ENCODE results near the gene RAP1GAP2. TPM values are rescaled to one million over a fixed set of nuclear protein-coding genes. Genes with fewer than 3 reads are reported as not detected.
"Not testable (repeated sequence)": the region's sequence is repeated elsewhere in the genome, so short reads cannot be mapped to it uniquely, and the experiment has no call there.

The RAP1GAP2 gene
- polyA plus RNA-seq, 1 donor from 2014 or later, result 3.9 TPM

DNA sequence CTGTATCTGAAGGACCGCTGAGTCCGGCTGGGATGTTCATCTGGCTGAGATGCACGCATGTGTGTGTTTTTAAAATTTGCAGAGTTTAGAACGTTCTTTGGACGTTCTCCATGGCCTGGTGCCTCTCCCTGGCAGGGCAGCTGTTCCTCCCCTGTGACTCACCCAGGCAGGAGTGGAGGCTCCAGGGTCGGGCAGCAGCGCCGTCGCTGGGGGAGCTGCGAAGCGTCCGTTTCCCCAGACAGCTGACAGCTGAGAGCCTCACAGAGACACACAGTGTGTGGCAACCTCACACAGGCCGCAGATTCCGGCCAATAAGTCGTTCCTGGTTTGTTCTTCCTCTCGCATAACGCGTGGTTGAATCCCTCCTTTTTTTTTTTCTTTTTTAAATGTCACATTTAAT is 186.6 kb downstream of the RAP1GAP2 start:
- H3K4me3 Mint-ChIP-seq, result no peak overlapping the region
- H3K9me3 Mint-ChIP-seq, result no peaks in the 10 kb centered on the region
- no peaks in the 10 kb centered on the region for H3K27me3 Mint-ChIP-seq
- peaks cover 5% of the 10 kb centered on the region for H3K36me3 Mint-ChIP-seq
- H3K27ac Mint-ChIP-seq, result no peak overlapping the region
- H3K4me1 Mint-ChIP-seq, result no peaks in the 10 kb centered on the region

DNA sequence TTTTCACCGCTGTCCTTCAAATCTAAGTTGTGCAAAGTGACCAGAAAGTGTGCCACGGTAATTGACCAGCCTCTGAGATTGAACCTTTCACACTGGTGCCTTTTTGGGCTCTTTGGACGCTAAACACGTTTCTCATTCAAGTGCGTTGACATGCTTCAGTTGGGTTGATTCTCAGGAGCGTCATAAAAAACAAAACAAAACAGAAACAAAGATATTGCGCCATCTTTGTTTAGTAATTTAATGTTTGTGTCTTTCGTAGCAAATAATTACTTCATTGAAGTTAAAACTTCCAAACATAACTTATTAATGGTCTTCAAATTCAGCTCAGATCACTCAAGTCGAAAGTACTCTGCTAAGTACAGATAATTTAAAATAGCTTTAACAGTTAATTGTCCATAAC is 187.0 kb downstream of the RAP1GAP2 start:
- H3K4me3 Mint-ChIP-seq, result no peak overlapping the region
- H3K9me3 Mint-ChIP-seq, result no peaks in the 10 kb centered on the region
- H3K4me1 Mint-ChIP-seq, result no peaks in the 10 kb centered on the region
- H3K36me3 Mint-ChIP-seq, result peaks cover 5% of the 10 kb centered on the region
- H3K27me3 Mint-ChIP-seq, result no peaks in the 10 kb centered on the region
- H3K27ac Mint-ChIP-seq, result no peak overlapping the region

DNA sequence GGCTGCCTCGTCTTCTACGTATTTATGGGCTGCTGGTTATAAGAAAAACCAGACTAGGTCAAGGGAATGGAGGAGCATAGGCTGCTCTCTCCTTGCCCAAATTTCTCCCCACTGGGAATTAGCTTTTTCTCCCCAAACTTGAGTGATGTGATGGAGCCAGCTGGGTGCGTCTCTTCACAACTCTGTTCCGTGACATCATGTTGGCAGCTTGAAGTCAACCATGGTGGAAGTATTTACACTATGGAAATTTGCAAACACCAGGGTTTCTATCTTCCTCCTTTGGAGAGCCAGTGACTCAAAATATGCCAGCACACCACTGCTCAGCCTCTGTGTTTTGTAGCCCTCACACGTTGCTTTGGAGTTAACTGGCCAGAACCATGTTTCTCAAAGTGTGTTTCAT is 189.1 kb downstream of the RAP1GAP2 start:
- peak overlapping the region in 1 of 3 donors; percentile 78 for H3K27ac Mint-ChIP-seq
- H3K4me1 Mint-ChIP-seq, result no peaks in the 10 kb centered on the region
- peaks cover 9% of the 10 kb centered on the region for H3K36me3 Mint-ChIP-seq
- H3K27me3 Mint-ChIP-seq, result no peaks in the 10 kb centered on the region
- no peaks in the 10 kb centered on the region for H3K9me3 Mint-ChIP-seq
- no peak overlapping the region for H3K4me3 Mint-ChIP-seq

DNA sequence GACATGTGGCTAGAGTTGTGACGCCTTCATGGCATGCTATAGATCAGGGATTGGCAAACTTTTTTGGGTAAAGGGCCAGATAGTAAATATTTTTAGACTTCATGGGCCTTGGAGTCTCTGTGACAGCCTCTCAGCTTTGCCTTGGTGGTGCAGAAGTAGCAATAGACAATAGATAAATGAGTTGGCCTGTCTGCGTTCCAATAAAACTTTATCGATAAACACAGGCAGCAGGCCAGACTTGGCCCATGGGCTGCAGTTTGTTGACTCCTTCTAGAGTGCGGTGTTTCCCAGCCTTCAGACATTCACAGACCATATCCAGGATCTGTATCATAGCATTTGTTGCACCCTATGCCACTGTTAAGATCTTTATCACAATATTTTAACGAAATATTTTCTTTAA is 190.7 kb downstream of the RAP1GAP2 start:
- Mint-ChIP-seq H3K9me3 (no peaks in the 10 kb centered on the region), H3K4me3 (no peak overlapping the region), H3K27me3 (no peaks in the 10 kb centered on the region), H3K36me3 (peaks cover 9% of the 10 kb centered on the region), H3K4me1 (no peaks in the 10 kb centered on the region), H3K27ac (no peak overlapping the region)

DNA sequence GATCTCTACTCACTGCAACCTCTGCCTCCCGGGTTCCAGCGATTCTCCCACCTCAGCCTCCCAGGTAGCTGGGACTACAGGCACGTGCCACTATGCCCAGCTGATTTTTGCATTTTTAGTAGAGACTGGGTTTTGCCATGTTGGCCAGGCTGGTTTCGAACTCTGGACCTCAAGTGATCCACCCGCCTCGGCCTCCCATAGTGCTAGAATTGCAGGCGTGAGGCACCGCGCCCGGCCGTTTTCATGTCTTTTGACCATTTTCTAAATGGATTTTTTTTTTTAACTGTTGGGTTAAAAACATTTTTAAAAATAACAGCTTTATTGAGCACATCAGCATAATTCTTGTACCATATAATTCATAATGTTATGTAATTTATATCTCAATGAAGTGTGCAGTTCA is 193.2 kb downstream of the RAP1GAP2 start:
- Mint-ChIP-seq H3K36me3 (peaks cover 12% of the 10 kb centered on the region), H3K27ac (peak overlapping the region in 1 of 3 donors; percentile 41)
- H3K4me3 Mint-ChIP-seq, H3K4me1 Mint-ChIP-seq, H3K9me3 Mint-ChIP-seq, H3K27me3 Mint-ChIP-seq: not testable (repeated sequence)

DNA sequence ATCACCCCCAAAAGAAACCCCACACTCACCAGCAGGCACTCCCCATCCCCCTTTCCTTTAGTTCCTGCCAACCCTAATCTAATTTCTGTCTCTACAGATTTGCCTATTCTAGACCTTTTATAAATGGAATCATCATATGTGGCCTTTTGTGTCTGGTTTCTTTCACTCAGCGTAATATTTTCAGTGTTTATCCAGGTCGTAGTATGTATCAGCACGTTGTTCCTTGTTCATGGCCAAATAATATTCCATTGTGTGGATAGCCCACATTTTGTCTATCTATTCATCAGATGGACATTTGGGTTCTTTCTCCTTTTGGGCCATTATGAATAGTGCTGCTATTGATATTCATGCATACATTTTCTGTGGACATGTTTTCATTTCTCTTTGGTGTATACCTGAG is 193.6 kb downstream of the RAP1GAP2 start:
- Mint-ChIP-seq H3K36me3 (peaks cover 12% of the 10 kb centered on the region), H3K9me3 (peaks cover 0 to 2% (median 0%) of the 10 kb centered on the region in 3 donors), H3K4me3 (no peak overlapping the region), H3K27ac (peak overlapping the region in 1 of 3 donors; percentile 41), H3K27me3 (no peaks in the 10 kb centered on the region), H3K4me1 (no peaks in the 10 kb centered on the region)

DNA sequence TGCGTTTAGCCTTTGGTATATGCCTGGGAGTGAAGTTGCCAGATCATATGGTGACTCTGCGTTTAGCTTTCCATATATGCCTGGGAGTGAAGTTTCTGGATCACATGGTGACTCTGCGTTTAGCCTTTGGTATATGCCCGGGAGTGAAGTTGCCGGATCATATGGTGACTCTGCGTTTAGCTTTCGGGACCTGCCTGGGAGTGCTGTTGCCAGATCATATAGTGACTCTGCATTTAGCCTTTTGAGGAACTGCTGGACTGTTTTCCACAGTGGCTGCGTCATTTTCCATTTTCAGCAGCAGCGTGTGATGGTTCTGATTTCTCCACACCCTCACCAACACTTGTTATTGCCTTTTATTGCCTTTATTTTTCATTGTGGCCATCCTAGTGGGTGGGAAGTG is 194.2 kb downstream of the RAP1GAP2 start:
- Mint-ChIP-seq H3K27ac (no peak overlapping the region), H3K4me3 (no peak overlapping the region), H3K27me3 (no peaks in the 10 kb centered on the region), H3K36me3 (peaks cover 14% of the 10 kb centered on the region), H3K4me1 (no peaks in the 10 kb centered on the region), H3K9me3 (peaks cover 0 to 2% (median 0%) of the 10 kb centered on the region in 3 donors)

DNA sequence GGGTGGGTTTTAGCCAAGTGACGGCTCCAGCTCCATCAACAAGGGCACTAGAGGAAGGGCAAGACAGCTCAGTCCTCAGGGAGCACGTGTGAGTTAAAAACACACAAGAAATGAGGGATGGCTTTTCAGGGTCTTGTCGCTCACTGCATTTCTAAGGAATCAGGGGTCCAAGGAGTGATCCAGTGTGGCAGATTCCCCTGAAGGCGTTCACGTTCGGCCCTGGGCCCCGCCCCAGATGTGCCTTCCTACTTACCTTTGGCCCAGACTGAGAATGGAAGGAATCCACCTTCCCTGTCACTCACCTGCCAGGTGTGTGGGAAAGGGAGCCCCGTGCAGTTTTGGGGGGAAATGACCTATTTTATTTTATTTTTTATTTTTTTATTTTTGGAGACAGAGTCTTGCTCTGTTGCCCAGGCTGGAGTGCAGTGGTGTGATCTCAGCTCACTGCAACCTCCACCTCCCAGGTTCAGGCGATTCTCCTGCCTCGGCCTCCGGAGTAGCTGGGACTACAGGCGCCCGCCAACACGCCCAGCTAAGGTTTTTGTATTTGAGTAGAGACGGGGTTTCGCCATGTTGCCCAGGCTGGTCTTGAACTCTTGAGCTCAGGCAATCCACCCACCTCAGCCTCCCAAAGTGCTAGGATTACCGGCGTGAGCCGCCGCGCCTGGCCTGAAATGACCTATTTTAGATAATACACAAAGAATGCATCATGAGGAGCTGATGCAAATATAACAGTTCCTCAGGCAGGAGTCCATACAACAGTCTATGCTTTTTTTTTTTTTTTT is 195.3 kb downstream of the RAP1GAP2 start:
- not testable (repeated sequence) for H3K9me3 Mint-ChIP-seq, H3K27ac Mint-ChIP-seq, H3K27me3 Mint-ChIP-seq, H3K4me1 Mint-ChIP-seq, H3K4me3 Mint-ChIP-seq
- H3K36me3 Mint-ChIP-seq, result peaks cover 18% of the 10 kb centered on the region

DNA sequence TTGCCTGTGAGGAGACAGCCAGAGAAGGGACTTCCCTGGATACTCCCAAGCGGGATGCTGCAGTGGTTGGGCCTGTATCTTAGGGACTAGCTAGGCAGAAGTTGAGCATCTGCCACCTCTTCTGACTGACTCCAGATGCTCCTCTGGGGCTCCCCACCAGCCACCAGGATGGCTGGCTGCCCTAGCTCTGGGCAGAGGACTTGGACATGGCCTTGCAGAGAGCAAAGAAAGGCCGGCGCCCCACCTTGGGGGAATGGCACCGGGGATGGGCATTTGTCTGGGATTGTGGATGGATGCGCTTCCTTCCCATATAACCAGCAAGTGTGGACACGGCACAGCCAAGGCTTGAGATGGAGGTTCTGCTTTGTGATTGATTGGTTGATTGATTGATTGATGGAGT is 198.2 kb downstream of the RAP1GAP2 start:
- Mint-ChIP-seq H3K9me3 (peaks cover 0 to 2% (median 0%) of the 10 kb centered on the region in 3 donors), H3K27me3 (no peaks in the 10 kb centered on the region), H3K36me3 (peaks cover 16% of the 10 kb centered on the region), H3K4me1 (peaks cover 0 to 4% (median 0%) of the 10 kb centered on the region in 3 donors), H3K27ac (no peak overlapping the region), H3K4me3 (no peak overlapping the region)

DNA sequence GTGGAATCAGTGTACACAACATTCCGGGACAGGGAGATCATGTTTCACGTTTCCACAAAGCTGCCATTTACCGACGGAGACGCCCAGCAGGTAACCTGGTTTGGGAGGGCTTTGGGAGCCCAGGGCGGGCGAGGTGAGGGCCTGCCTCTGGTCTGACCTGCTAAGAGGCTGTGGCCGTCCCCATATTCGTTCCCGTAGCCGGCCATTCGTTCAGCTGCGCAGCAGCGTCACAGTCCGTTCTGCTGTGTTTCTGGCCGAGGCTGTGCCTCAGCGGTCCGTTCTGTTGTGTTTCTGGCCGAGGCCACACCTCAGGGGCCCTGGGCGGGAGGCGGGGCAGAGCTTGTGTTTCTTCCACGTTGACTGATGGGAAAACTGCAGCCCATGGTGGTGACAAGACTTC is 199.1 kb downstream of the RAP1GAP2 start:
- Mint-ChIP-seq H3K4me1 (peaks cover 0 to 4% (median 0%) of the 10 kb centered on the region in 3 donors), H3K36me3 (peaks cover 14% of the 10 kb centered on the region), H3K4me3 (no peak overlapping the region), H3K9me3 (peaks cover 0 to 2% (median 0%) of the 10 kb centered on the region in 3 donors), H3K27ac (no peak overlapping the region), H3K27me3 (no peaks in the 10 kb centered on the region)

DNA sequence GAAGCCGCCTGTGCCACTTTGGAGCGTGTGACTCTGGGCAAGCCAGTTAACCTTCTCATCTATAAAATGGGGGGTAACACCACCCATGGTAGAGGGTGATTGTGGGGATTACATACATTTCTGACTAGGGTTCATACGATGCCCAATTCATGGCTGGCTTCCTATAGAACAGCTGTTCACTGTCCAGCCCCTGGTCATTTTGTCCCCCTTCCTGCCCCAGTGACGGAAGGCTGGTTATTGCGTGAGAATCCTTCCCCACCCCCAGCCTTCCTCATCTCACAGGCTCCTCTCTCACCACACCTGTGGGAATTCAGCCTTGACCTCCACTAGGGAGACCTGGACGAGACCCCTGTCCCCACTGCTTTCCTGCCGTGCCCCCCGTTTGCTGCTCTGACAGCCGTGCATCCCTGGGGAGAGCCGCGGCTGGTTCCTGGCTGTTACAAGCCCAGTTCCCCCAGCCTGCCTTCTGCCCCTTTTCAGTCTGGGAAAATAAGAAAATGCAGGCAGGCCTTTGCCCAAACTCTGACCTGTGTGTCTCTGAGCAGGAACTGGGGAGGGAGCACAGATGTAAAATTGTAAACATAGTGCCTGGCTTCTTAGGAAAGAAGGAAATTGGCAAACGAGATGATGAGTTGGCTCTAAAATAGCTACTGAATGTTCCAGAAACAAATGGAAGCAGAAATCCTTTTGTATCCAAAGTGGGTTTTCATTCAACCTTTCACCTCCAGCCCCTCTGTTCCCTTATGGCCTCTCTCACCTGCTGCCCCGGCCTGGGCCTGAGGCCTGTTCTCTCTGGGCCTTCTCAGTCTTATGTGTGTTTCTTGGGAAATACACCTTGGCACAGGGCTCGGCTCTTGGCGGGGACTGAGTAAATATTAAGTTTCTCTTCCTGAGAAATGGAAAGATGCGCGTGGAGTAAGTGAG is 199.9 kb downstream of the RAP1GAP2 start:
- Mint-ChIP-seq H3K4me1 (peaks cover 0 to 4% (median 0%) of the 10 kb centered on the region in 3 donors), H3K4me3 (no peak overlapping the region), H3K9me3 (peaks cover 0 to 2% (median 0%) of the 10 kb centered on the region in 3 donors), H3K27me3 (no peaks in the 10 kb centered on the region), H3K27ac (no peak overlapping the region), H3K36me3 (peaks cover 14% of the 10 kb centered on the region)

DNA sequence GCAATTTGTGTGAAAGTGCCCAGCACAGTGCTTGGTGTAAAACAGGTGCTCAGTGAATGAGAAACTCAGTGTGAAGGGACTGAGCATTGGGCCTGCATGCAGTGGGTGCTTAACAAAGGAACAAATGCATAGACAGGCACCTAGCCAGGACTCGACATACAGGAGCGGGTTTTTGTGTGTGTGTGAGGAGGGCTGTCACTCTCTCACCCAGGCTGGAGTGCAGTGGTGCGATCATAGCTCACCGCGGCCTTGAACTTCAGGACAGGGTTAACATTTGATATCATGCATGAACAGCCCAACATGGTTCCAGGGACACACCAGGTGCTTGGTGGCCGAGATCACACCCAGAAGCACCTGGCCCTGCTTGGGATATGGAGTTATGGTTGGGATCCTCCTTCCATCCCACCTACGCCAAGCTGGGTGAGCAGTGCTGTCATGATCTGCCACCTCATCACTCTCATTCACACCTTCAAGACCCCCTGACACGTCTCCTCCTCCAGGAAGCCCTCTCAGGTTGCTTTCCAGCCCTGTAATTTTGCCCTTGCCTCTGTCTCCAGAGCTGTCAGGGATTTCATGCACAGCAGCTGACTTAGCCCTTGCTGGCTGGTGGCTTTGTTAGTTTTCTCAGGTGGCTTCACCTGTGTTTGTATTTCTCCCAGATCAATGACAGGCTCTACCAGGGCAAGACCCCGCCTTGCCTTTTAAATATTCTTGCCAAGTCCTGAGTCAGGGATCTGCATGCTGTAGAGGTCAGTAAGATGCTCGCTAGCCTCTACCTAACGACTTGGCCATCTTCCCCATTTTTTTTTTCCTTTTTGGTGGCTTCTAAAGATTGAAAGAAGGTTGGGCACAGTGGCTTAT is 200.8 kb downstream of the RAP1GAP2 start:
- H3K27ac Mint-ChIP-seq, result peak overlapping the region in 1 of 3 donors; percentile 62
- no peaks in the 10 kb centered on the region for H3K27me3 Mint-ChIP-seq
- peaks cover 14% of the 10 kb centered on the region for H3K36me3 Mint-ChIP-seq

DNA sequence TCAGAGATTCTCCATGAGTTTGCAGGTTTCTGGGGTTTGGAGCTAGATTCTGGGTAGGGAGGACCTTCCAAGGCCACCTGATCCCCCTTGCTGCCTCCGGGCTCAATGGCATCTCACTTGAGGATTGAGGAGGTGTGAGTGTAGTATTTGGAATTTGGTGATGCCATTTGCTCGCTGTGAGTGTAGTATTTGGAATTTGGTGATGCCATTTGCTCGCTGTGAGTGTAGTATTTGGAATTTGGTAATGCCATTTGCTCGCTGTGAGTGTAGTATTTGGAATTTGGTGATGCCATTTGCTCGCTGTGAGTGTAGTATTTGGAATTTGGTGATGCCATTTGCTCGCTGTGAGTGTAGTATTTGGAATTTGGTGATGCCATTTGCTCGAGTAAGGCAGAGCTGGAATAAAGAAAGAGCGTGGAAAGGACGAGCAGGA is 202.2 kb downstream of the RAP1GAP2 start:
- Mint-ChIP-seq H3K4me3 (peak overlapping the region in 1 of 4 donors; percentile 48), H3K4me1 (peaks cover 16 to 22% (median 19%) of the 10 kb centered on the region in 3 donors), H3K27ac (peak overlapping the region in 1 of 3 donors; percentile 62), H3K36me3 (peaks cover 11% of the 10 kb centered on the region)
- H3K27me3 Mint-ChIP-seq, H3K9me3 Mint-ChIP-seq: not testable (repeated sequence)

More for the DNA sequence above, 200.8 kb downstream of the RAP1GAP2 start:
- no peak overlapping the region for H3K4me3 Mint-ChIP-seq
- peaks cover 5 to 9% (median 5%) of the 10 kb centered on the region in 3 donors for H3K4me1 Mint-ChIP-seq
- peaks cover 0 to 2% (median 0%) of the 10 kb centered on the region in 3 donors for H3K9me3 Mint-ChIP-seq

DNA sequence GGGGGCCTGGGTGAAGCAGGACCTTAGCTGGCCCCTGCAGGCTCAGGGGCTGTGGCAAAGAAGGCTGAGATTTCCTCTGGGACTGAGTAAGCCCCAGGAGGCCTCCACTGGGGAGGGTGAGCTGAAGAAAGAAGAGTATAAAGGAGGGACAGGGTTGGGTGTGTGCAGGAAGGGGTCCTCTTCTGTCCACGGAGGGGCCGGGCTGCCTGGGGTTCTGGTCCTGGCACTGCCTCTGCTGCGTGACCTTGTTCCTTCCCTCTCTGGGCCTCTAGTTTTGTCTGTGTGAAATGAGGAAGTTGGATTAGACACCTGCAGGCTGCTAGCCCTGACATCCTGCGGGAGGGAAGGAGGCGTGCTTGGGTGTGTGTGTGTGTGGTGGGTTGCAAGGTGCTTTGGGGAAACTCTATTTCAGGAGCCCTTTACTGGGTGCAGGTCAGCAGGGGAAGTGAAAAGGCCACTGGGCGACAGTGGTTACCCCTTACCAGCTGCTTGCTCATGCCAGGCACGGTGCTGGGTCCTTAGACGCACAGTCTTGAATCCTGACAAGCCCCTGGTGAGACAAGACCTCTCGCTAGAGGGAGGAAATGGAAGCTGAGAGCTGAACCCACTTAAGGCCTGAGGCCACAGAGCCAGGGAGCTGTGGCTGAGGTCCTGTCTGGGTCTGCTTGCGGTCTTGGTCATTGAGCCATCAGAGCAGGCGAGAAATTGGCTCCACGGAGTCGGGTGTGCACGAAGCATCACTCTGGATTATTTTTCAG is 206.5 kb downstream of the RAP1GAP2 start:
- Mint-ChIP-seq H3K27ac (peak overlapping the region; percentile 97 to 99 (median 97)), H3K4me3 (peak overlapping the region; percentile 79 to 95 (median 91)), H3K36me3 (peaks cover 10% of the 10 kb centered on the region), H3K27me3 (no peaks in the 10 kb centered on the region), H3K9me3 (no peaks in the 10 kb centered on the region), H3K4me1 (peaks cover 28 to 32% (median 32%) of the 10 kb centered on the region in 3 donors)
